C4-2B (cell line): ENCODE results near the gene IL4I1.

Experiments
- ZFX ChIP-seq: fragments of 450-650 bp; IDR thresholded peaks from 2 replicates; pipeline ENCODE4 v1.6.1; 2017
- TF ChIP-seq, protein P1 (sequence below): fragments of 450-650 bp; conservative IDR thresholded peaks from 2 replicates; pipeline ENCODE4 v1.5.1; 2017; ENCODE audit warnings: mild to moderate bottlenecking

DNA sequence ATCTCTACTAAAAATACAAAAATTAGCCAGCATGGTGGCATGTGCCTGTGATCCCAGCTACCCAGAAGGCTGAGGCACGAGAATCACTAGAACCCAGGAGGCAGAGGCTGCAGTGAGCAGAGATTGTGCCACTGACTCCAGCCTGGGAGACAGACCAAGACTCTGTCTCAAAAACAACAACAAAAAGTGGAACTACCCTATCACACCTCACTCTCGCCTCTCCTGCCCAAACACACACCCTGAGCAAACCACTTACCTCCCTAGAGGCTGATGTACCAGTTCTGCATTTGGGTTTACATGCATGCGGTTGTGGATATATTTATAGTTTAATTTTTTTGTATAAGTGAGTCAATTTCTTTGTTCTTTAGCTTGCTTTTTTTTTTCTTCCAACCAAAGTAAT is 53.4 kb downstream of the IL4I1 start:
- TF ChIP-seq, protein P1, sequence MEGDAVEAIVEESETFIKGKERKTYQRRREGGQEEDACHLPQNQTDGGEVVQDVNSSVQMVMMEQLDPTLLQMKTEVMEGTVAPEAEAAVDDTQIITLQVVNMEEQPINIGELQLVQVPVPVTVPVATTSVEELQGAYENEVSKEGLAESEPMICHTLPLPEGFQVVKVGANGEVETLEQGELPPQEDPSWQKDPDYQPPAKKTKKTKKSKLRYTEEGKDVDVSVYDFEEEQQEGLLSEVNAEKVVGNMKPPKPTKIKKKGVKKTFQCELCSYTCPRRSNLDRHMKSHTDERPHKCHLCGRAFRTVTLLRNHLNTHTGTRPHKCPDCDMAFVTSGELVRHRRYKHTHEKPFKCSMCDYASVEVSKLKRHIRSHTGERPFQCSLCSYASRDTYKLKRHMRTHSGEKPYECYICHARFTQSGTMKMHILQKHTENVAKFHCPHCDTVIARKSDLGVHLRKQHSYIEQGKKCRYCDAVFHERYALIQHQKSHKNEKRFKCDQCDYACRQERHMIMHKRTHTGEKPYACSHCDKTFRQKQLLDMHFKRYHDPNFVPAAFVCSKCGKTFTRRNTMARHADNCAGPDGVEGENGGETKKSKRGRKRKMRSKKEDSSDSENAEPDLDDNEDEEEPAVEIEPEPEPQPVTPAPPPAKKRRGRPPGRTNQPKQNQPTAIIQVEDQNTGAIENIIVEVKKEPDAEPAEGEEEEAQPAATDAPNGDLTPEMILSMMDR, result no peak
- TF ChIP-seq ZFX, result no peak
